ENCODE data around the gene VWA5B1.

DNA sequence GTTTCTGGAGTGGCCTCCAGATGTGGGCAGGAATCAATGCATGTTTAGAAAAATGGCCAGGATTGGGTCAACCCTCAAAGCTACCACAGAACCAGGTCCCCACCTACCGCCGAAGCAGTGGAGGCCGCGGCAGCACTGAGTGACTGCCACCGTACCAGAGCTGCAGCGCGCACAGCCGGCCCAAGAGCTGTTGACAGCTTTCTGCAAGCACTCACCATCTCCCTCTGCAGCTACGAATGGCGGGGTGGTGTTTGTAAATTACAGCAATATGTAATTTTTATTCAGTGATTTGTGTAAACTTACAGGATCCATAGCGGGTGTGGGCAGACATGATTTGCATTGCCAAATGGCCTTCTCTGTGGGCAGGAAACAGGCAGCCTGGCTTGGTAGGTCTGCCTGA is 98.9 kb downstream of the VWA5B1 start:
- TF ChIP-seq, protein P1, sequence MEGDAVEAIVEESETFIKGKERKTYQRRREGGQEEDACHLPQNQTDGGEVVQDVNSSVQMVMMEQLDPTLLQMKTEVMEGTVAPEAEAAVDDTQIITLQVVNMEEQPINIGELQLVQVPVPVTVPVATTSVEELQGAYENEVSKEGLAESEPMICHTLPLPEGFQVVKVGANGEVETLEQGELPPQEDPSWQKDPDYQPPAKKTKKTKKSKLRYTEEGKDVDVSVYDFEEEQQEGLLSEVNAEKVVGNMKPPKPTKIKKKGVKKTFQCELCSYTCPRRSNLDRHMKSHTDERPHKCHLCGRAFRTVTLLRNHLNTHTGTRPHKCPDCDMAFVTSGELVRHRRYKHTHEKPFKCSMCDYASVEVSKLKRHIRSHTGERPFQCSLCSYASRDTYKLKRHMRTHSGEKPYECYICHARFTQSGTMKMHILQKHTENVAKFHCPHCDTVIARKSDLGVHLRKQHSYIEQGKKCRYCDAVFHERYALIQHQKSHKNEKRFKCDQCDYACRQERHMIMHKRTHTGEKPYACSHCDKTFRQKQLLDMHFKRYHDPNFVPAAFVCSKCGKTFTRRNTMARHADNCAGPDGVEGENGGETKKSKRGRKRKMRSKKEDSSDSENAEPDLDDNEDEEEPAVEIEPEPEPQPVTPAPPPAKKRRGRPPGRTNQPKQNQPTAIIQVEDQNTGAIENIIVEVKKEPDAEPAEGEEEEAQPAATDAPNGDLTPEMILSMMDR (conservative IDR thresholded peaks at IDR 0.05; ENCODE audit: low read depth in 2 of 2), result no peak
- TF ChIP-seq POLR2AphosphoS5 (IDR thresholded peaks at IDR 0.05; ENCODE audit: low read depth) (no peak), EZH2 (IDR thresholded peaks at IDR 0.05; ENCODE audit: low read depth, unreplicated experiment) (no peak)
- TF ChIP-seq, protein P2, sequence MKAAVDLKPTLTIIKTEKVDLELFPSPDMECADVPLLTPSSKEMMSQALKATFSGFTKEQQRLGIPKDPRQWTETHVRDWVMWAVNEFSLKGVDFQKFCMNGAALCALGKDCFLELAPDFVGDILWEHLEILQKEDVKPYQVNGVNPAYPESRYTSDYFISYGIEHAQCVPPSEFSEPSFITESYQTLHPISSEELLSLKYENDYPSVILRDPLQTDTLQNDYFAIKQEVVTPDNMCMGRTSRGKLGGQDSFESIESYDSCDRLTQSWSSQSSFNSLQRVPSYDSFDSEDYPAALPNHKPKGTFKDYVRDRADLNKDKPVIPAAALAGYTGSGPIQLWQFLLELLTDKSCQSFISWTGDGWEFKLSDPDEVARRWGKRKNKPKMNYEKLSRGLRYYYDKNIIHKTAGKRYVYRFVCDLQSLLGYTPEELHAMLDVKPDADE (IDR thresholded peaks at IDR 0.05), result no peak
- TF ChIP-seq, protein P3, sequence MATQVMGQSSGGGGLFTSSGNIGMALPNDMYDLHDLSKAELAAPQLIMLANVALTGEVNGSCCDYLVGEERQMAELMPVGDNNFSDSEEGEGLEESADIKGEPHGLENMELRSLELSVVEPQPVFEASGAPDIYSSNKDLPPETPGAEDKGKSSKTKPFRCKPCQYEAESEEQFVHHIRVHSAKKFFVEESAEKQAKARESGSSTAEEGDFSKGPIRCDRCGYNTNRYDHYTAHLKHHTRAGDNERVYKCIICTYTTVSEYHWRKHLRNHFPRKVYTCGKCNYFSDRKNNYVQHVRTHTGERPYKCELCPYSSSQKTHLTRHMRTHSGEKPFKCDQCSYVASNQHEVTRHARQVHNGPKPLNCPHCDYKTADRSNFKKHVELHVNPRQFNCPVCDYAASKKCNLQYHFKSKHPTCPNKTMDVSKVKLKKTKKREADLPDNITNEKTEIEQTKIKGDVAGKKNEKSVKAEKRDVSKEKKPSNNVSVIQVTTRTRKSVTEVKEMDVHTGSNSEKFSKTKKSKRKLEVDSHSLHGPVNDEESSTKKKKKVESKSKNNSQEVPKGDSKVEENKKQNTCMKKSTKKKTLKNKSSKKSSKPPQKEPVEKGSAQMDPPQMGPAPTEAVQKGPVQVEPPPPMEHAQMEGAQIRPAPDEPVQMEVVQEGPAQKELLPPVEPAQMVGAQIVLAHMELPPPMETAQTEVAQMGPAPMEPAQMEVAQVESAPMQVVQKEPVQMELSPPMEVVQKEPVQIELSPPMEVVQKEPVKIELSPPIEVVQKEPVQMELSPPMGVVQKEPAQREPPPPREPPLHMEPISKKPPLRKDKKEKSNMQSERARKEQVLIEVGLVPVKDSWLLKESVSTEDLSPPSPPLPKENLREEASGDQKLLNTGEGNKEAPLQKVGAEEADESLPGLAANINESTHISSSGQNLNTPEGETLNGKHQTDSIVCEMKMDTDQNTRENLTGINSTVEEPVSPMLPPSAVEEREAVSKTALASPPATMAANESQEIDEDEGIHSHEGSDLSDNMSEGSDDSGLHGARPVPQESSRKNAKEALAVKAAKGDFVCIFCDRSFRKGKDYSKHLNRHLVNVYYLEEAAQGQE (IDR thresholded peaks at IDR 0.05; ENCODE audit: unreplicated experiment), result no peak
- TF ChIP-seq, protein P4, sequence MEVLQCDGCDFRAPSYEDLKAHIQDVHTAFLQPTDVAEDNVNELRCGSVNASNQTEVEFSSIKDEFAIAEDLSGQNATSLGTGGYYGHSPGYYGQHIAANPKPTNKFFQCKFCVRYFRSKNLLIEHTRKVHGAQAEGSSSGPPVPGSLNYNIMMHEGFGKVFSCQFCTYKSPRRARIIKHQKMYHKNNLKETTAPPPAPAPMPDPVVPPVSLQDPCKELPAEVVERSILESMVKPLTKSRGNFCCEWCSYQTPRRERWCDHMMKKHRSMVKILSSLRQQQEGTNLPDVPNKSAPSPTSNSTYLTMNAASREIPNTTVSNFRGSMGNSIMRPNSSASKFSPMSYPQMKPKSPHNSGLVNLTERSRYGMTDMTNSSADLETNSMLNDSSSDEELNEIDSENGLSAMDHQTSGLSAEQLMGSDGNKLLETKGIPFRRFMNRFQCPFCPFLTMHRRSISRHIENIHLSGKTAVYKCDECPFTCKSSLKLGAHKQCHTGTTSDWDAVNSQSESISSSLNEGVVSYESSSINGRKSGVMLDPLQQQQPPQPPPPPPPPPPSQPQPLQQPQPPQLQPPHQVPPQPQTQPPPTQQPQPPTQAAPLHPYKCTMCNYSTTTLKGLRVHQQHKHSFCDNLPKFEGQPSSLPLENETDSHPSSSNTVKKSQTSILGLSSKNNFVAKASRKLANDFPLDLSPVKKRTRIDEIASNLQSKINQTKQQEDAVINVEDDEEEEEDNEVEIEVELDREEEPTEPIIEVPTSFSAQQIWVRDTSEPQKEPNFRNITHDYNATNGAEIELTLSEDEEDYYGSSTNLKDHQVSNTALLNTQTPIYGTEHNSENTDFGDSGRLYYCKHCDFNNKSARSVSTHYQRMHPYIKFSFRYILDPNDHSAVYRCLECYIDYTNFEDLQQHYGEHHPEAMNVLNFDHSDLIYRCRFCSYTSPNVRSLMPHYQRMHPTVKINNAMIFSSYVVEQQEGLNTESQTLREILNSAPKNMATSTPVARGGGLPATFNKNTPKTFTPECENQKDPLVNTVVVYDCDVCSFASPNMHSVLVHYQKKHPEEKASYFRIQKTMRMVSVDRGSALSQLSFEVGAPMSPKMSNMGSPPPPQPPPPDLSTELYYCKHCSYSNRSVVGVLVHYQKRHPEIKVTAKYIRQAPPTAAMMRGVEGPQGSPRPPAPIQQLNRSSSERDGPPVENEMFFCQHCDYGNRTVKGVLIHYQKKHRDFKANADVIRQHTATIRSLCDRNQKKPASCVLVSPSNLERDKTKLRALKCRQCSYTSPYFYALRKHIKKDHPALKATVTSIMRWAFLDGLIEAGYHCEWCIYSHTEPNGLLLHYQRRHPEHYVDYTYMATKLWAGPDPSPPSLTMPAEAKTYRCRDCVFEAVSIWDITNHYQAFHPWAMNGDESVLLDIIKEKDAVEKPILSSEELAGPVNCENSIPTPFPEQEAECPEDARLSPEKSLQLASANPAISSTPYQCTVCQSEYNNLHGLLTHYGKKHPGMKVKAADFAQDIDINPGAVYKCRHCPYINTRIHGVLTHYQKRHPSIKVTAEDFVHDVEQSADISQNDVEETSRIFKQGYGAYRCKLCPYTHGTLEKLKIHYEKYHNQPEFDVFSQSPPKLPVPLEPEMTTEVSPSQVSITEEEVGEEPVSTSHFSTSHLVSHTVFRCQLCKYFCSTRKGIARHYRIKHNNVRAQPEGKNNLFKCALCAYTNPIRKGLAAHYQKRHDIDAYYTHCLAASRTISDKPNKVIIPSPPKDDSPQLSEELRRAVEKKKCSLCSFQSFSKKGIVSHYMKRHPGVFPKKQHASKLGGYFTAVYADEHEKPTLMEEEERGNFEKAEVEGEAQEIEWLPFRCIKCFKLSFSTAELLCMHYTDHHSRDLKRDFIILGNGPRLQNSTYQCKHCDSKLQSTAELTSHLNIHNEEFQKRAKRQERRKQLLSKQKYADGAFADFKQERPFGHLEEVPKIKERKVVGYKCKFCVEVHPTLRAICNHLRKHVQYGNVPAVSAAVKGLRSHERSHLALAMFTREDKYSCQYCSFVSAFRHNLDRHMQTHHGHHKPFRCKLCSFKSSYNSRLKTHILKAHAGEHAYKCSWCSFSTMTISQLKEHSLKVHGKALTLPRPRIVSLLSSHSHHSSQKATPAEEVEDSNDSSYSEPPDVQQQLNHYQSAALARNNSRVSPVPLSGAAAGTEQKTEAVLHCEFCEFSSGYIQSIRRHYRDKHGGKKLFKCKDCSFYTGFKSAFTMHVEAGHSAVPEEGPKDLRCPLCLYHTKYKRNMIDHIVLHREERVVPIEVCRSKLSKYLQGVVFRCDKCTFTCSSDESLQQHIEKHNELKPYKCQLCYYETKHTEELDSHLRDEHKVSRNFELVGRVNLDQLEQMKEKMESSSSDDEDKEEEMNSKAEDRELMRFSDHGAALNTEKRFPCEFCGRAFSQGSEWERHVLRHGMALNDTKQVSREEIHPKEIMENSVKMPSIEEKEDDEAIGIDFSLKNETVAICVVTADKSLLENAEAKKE (CRISPR knock-in tag; IDR thresholded peaks at IDR 0.05), result no peak

Measured in GM23338 (cell line).